H1 (cell line): Measurements from ENCODE around the gene TUNAR. TPM values are rescaled to one million over a fixed set of nuclear protein-coding genes. Genes with fewer than 3 reads are reported as not detected.

Experiments used
- CHD7 ChIP-seq: fragments of 300-600 bp; sonication (generic); IDR thresholded peaks from 2 replicates; pipeline ENCODE4 v1.7.1; 2012; ENCODE audit warnings: low read length, moderate library complexity, mild to moderate bottlenecking, inconsistent platforms; ENCODE audit not compliant: insufficient replicate concordance
- EGR1 ChIP-seq: IDR thresholded peaks from 2 replicates; pipeline ENCODE4 v1.6.1; 2011; ENCODE audit warnings: low read depth, low read length, borderline replicate concordance
- HDAC2 ChIP-seq, 2 experiments: fragments of 300-600 bp in 1 of 2; sonication (generic) in 1 of 2; IDR thresholded peaks; 2 replicates each; pipeline ENCODE4 v1.6.1; 2011 to 2012; ENCODE audit warnings: low read depth in 2 of 2, low read length in 2 of 2, mild to moderate bottlenecking in 2 of 2, moderate library complexity in 2 of 2, borderline replicate concordance in 1 of 2, inconsistent platforms in 1 of 2
- KDM1A ChIP-seq: fragments of 200-600, 300-600 bp; sonication (generic); IDR thresholded peaks from 2 replicates; pipeline ENCODE4 v1.7.1; 2016; ENCODE audit warnings: mild to moderate bottlenecking, low read length, borderline replicate concordance
- MAFK ChIP-seq: IDR thresholded peaks from 2 replicates; pipeline ENCODE4 v1.6.1; 2012; ENCODE audit warnings: low read depth, mild to moderate bottlenecking, improper control_type of control experiment, low read length
- RFX5 ChIP-seq: IDR thresholded peaks from 2 replicates; pipeline ENCODE4 v1.6.1; 2011; ENCODE audit warnings: low read depth, low read length, improper control_type of control experiment, borderline replicate concordance
- RNF2 ChIP-seq: fragments of 200-900, 300-1000 bp; sonication (generic); IDR thresholded peaks from 2 replicates; pipeline ENCODE4 v1.7.1; 2016; ENCODE audit warnings: borderline replicate concordance, low read depth, mild to moderate bottlenecking, antibody characterized with exemption, low read length; ENCODE audit not compliant: poor library complexity, severe bottlenecking; ENCODE audit errors: missing control alignments
- SP2 ChIP-seq: IDR thresholded peaks from 2 replicates; pipeline ENCODE4 v1.6.1; 2012; ENCODE audit warnings: mild to moderate bottlenecking, low read length, inconsistent platforms
- SRF ChIP-seq: IDR thresholded peaks from 2 replicates; pipeline ENCODE4 v1.6.1; 2011; ENCODE audit warnings: mild to moderate bottlenecking, low read depth, low read length, moderate library complexity
- SUZ12 ChIP-seq: fragments of 200-600 bp; sonication (generic); IDR thresholded peaks from 2 replicates; pipeline ENCODE4 v1.6.1; 2012; ENCODE audit warnings: mild to moderate bottlenecking, inconsistent platforms, low read length, moderate library complexity, mixed read lengths
- TBP ChIP-seq: IDR thresholded peaks from 2 replicates; pipeline ENCODE4 v1.6.1; 2011; ENCODE audit warnings: low read depth, low read length, improper control_type of control experiment
- polyA plus RNA-seq, 7 experiments: library from polyadenylated mRNA; depleted of rRNA in 3 of 7; stranded (reverse) in 5 of 7; unstranded in 2 of 7; fragments of >200 nt in 5 of 7; fragments of 200-250 nt in 2 of 7; gene quantifications; 1 replicate in 5 of 7; 2 replicates in 1 of 7; 4 replicates in 1 of 7; pipeline versions ENCODE4 v1.2.1 to v1.2.3, GENCODE V29; 2011 to 2013; ENCODE audit warnings: missing spikeins in 2 of 7, mixed read lengths in 2 of 7
- total RNA-seq: library from RNA; stranded (reverse); fragmentation: NEBNext Ultra II Directional; extraction: Animal tissue kit (Norgen Biotek cat#: 25700); gene quantifications from 2 replicates; pipeline ENCODE4 v1.2.1, GENCODE V29; 2021

Gene TUNAR
- total and polyA plus RNA-seq, 2 of the 8 experiments (the other 6 are each of a cell fraction or from before 2014, with no cell fraction given), result 12.8 to 63.9 TPM

- TF ChIP-seq CHD7 (no peak), HDAC2 (IDR thresholded peaks at IDR 0.05; ENCODE audit: borderline replicate concordance in 1 of 2, low read depth in 2 of 2, low read length in 2 of 2) (no peak), TBP (no peak), EGR1 (no peak), SP2 (no peak), SUZ12 (no peak), RNF2 (no peak), RFX5 (no peak), MAFK (no peak), KDM1A (no peak), SRF (no peak)
These were observed 9.2 kb downstream of the TUNAR start (continued) for GRCh38 chr14:95885866-95886265.
